Measurements from ENCODE around the gene SLC13A3.

The SLC13A3 gene

GRCh38 chr20:46569961-46570360 lies 81.3 kb downstream of the SLC13A3 start:
- DNase-seq (ENCODE audit: low read depth): no peak
- no peak overlapping the region for H3K4me3 ChIP-seq (ENCODE audit: control insufficient read depth, low read depth, low read length)
- no peak for TF ChIP-seq CTCF (conservative IDR thresholded peaks at IDR 0.05; ENCODE audit: control insufficient read depth, insufficient read depth, low read depth, low read length)

GRCh38 chr20:46568570-46569129 lies 82.6 kb downstream of the SLC13A3 start:
- no peak overlapping the region for H3K4me3 ChIP-seq (ENCODE audit: control insufficient read depth, low read depth, low read length)
- DNase-seq (ENCODE audit: low read depth): peak; percentile 68
- no peak for TF ChIP-seq CTCF (conservative IDR thresholded peaks at IDR 0.05; ENCODE audit: control insufficient read depth, insufficient read depth, low read depth, low read length)

- TF ChIP-seq CTCF (conservative IDR thresholded peaks at IDR 0.05; ENCODE audit: control insufficient read depth, insufficient read depth, low read depth, low read length): no peak
- no peak for DNase-seq (ENCODE audit: low read depth)
- no peak overlapping the region for H3K4me3 ChIP-seq (ENCODE audit: control insufficient read depth, low read depth, low read length)
These were observed 85.1 kb downstream of the SLC13A3 start for GRCh38 chr20:46566125-46566524.

- DNase-seq (ENCODE audit: low read depth): no peak
- no peak overlapping the region for H3K4me3 ChIP-seq (ENCODE audit: control insufficient read depth, low read depth, low read length)
- no peak for TF ChIP-seq CTCF (conservative IDR thresholded peaks at IDR 0.05; ENCODE audit: control insufficient read depth, insufficient read depth, low read depth, low read length)
These were observed 86.9 kb downstream of the SLC13A3 start for GRCh38 chr20:46564241-46564957.

GRCh38 chr20:46563860-46564221 lies 87.4 kb downstream of the SLC13A3 start:
- no peak overlapping the region for H3K4me3 ChIP-seq (ENCODE audit: control insufficient read depth, low read depth, low read length)
- TF ChIP-seq CTCF (conservative IDR thresholded peaks at IDR 0.05; ENCODE audit: control insufficient read depth, insufficient read depth, low read depth, low read length): no peak
- no peak for DNase-seq (ENCODE audit: low read depth)

GRCh38 chr20:46563170-46563859 lies 87.9 kb downstream of the SLC13A3 start:
- DNase-seq (ENCODE audit: low read depth): no peak
- peak overlapping the region; percentile 41 for H3K4me3 ChIP-seq (ENCODE audit: control insufficient read depth, low read depth, low read length)
- TF ChIP-seq CTCF (conservative IDR thresholded peaks at IDR 0.05; ENCODE audit: control insufficient read depth, insufficient read depth, low read depth, low read length): no peak
